Heart left ventricle (tissue), 13 donors: ENCODE data around the gene EMID1.

Experiments
- POLR2A ChIP-seq, 2 donors: fragments of 450-650 bp; IDR thresholded peaks; one replicate each; pipeline ENCODE4 v1.6.1; 2017; ENCODE audit warnings: antibody characterized with exemption in 2 of 2, mild to moderate bottlenecking in 2 of 2, moderate library complexity in 2 of 2
- TF ChIP-seq, protein P1 (sequence below), 12 donors: fragments of 200-600 bp; sonication (generic) in 4 of 12; IDR thresholded peaks; one replicate each; pipeline versions ENCODE4 v1.5.0 to v1.8.0; 2018 to 2022; ENCODE audit warnings: antibody characterized with exemption in 12 of 12, mild to moderate bottlenecking in 5 of 12
- donor health status: ischemic (EF 13 %, LVEDD 7.1; RV severe dilation, severe dysfunction).
- donor health status: DM: no; HTN: yes; CAD: no.
- donor health status: DM: no; HTN: no; CAD: no.
- donor health status: ischemic (EF 25% LVEDD 6.9; RV normal size, moderate dysfunction).
- donor health status: ischemic (EF 25% LVEDD 5.7; RV mildly dilated, moderate dysfunction).
- donor health status: ischemic (EF 35%, LVEDD 5.7; RV mildly dilated, moderate dysfunction).
- donor health status: nonischemic (EF 11% LVEDD 7.7; RV severe dilation, severe dysfunction).
- donor health status: DM: yes; HTN: yes; CAD: no.
- donor health status: PGD.
- donor health status: ischemic (EF 29% LVEDD 5.4; RV normal size, mild dysfunction).
- donor health status: nonischemic (EF 23%, LVEDD 6.1; RV moderate dilation, normal function).

DNA sequence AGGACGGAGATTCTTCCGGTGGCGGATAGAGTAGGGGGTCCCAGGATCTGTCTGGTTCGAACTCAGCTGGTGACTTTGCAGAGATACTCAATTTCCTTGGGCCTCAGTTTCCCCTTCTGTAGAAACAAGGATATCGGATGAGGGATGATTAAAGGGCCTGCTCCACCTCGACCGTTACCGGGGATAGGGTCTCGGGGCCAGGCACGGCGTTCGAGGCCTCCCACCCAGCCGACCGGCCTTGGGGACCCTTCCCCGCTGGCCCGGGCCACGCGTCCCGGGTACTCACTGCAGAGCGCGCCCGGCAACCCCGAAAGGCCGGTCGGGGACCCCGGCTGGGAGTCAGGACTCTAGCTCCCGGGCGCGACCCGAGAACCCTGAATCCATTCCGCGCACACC, 61.8 kb downstream of the EMID1 start:
- TF ChIP-seq, protein P1, sequence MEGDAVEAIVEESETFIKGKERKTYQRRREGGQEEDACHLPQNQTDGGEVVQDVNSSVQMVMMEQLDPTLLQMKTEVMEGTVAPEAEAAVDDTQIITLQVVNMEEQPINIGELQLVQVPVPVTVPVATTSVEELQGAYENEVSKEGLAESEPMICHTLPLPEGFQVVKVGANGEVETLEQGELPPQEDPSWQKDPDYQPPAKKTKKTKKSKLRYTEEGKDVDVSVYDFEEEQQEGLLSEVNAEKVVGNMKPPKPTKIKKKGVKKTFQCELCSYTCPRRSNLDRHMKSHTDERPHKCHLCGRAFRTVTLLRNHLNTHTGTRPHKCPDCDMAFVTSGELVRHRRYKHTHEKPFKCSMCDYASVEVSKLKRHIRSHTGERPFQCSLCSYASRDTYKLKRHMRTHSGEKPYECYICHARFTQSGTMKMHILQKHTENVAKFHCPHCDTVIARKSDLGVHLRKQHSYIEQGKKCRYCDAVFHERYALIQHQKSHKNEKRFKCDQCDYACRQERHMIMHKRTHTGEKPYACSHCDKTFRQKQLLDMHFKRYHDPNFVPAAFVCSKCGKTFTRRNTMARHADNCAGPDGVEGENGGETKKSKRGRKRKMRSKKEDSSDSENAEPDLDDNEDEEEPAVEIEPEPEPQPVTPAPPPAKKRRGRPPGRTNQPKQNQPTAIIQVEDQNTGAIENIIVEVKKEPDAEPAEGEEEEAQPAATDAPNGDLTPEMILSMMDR (IDR thresholded peaks at IDR 0.05) = no peak
- TF ChIP-seq POLR2A (IDR thresholded peaks at IDR 0.05) = no peak
